Sciatic nerve (tissue), 2 donors: ENCODE results near the gene AFF3. TPM values are rescaled to one million over a fixed set of nuclear protein-coding genes. Genes with fewer than 3 reads are reported as not detected.

ENCODE experiments used
- ATAC-seq: fragments of 200-7000 bp; cut with Tn5 transposase; one replicate; pipeline ENCODE4 v1.9.1; 2020; ENCODE audit warnings: mild to moderate bottlenecking, moderate library complexity
- DNase-seq: peaks from one replicate; pipeline ENCODE4 v3.0.0-alpha.2; 2020; ENCODE audit warnings: low spot score
- intact Hi-C: fragments of 100-400 bp; cut with DNase I; formaldehyde crosslinking; loops from one replicate; pipeline ENCODE4 v1.14.2; 2022
- total RNA-seq: library from RNA; stranded (reverse); fragmentation: NEBNext Ultra II Directional; extraction: Animal tissue kit (Norgen Biotek cat#: 25700); gene quantifications from one replicate; pipeline ENCODE4 v1.2.1, GENCODE V29; 2021
- donor health status: DM: no; HTN: no; CAD: no.
- donor health status: DM: no; HTN: no; CAD: no.

The AFF3 gene
- total RNA-seq, 1 donor from 2014 or later = 14.2 TPM

- DNase-seq (no peak), ATAC-seq (no peak)
- intact Hi-C loops = no loop called here
Observed at GRCh38 chr2:99860720-99861375, 281.5 kb downstream of the AFF3 start.

GRCh38 chr2:99858951-99859596 lies 283.3 kb downstream of the AFF3 start:
- DNase-seq (no peak), ATAC-seq (no peak)
- intact Hi-C loops = no loop called here

DNA sequence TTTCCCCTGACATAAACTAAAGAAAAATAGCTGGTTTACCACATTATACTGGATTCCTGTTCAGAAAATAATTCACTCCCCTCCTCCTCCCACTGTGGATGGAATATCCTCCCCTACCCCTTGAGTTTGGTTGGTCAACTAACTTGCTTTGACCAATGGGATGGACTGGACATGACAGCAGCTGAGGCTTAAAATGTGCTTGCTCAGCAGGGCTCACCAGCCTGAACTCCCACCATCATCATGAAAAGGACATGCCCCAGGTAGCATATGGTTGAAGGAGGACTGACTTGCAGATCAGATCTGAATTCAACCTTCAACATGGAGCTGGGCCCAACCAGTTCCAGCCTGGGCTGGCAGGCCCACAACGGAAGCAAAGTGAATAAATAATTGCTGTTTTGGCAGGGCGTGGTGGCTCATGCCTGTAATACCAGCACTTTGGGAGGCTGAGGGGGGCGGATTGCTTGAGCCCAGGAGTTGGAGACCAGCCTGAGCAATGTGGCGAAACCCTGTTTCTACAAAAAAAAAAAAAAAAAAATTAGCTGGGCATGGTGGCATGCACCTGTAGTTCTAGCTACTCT lies 284.4 kb downstream of the AFF3 start:
- DNase-seq (no peak), ATAC-seq (no peak)
- intact Hi-C loops = no loop called here

DNA sequence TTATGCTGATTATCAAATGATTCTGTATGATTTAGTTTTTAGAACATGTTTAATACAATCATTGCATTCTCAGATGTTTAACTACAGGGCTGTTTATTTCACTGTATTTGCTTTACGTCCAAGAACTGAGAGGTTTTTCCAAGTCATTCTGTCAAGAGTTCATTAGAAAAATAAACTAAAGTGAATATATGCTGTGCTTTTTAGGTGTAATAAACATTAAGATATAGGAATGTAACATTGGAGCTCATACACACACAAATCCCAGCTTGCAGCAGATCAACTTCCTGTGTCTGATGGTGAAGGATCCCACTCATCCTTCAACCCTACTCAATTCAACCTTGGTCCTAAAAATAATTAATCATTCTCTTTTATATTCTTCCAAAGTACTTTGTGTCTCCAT lies 285.0 kb downstream of the AFF3 start:
- intact Hi-C loops = no loop called here
- no peak for ATAC-seq
- no peak for DNase-seq

GRCh38 chr2:99856119-99856518 lies 286.3 kb downstream of the AFF3 start:
- intact Hi-C loops = no loop called here
- DNase-seq = no peak
- no peak for ATAC-seq

- intact Hi-C loops = no loop called here
- no peak for ATAC-seq
- no peak for DNase-seq
Observed at GRCh38 chr2:99854236-99854852, 288.0 kb downstream of the AFF3 start.

GRCh38 chr2:99852956-99853355 lies 289.4 kb downstream of the AFF3 start:
- no peak for ATAC-seq
- intact Hi-C loops = no loop called here
- no peak for DNase-seq

- ATAC-seq (no peak), DNase-seq (no peak)
- intact Hi-C loops = no loop called here
Observed at GRCh38 chr2:99852376-99852934, 289.9 kb downstream of the AFF3 start.

GRCh38 chr2:99851811-99852210 lies 290.6 kb downstream of the AFF3 start:
- DNase-seq = no peak
- ATAC-seq = no peak
- intact Hi-C loops = no loop called here

DNA sequence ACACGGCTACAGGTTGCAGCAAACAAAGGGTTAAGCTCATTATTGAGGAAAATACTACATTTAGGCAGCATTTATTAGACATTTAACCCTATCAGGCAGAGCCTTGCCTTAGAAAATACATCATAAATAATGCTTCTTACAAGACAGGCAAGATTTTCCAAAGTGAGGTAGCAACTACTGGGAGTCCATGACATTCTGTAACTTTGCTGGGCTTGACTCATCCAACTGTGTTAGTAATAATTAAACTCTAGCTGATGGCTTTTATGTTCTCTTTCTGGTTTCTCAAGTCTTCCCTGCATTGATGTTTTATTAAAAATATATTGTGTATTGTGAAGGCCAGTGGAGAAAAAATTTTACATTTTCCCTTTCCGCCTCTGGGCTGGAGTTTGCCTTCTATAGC lies 291.3 kb downstream of the AFF3 start:
- intact Hi-C loops = no loop called here
- DNase-seq (no peak), ATAC-seq (no peak)

DNA sequence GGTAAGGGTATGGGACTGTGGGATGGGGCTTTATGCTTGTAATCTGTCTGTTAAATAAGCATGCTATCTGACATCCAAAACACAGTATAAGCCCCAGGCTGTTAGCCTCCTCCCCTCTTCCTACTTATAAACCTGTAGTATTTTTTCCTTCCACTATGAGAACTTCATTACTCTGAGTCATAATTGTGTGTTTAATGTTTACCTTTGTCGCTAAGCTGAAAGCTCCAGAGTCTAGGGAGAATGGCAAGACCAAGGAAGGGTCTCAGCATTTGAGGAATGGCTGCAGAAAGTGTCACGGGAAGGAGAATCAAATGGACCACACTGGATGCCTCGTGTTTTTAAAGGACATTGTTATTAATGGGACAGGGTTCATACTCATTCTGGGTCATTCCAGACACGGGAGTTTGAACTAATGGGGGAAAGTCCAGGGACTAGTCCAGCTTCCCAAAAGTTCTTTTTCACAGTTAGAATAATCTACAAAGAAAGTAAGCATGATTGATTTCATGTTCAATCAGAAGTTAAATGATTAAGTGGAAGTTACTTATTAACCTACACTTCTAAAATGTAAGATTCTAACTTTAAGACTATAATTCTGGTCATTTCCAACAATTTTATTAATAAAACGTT lies 292.2 kb downstream of the AFF3 start:
- DNase-seq (no peak), ATAC-seq (no peak)
- intact Hi-C loops = no loop called here

DNA sequence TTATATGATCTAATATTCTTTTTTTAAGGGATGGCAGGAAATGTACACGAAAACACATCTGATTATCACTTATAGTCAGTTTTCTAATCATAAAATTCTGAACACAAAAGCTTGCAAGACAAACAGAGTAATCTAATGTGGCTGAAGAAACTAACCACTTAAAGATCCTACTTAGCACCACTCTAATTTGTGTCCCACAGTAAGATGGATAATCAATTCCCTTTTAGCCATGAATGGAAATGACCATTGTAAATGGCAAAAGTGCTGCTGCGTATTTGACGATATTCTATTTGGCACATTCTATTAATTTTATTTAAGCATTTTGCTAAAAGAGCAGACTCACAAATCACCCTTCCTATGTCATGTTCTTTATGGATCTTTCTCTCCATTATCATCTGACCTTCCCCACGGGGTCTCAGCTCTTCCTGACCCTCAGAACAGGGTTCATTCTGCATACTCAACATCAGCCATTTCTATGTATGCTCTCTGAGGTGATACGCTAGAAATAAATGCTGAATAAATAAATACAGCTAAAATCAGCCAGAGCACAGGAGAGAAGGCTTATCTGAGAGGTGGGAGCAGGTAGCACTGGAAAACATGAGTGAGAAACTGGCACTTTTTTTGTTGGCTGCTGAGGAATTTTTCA lies 295.8 kb downstream of the AFF3 start:
- ATAC-seq = no peak
- intact Hi-C loops = no loop called here

GRCh38 chr2:99845296-99845695 lies 297.1 kb downstream of the AFF3 start:
- intact Hi-C loops = no loop called here
- DNase-seq = no peak
- no peak for ATAC-seq

More for the DNA sequence above, 295.8 kb downstream of the AFF3 start:
- DNase-seq = no peak

- DNase-seq (no peak), ATAC-seq (no peak)
- intact Hi-C loops = no loop called here
Observed at GRCh38 chr2:99842451-99842850, 299.9 kb downstream of the AFF3 start.

- DNase-seq = no peak
- no peak for ATAC-seq
- intact Hi-C loops = no loop called here
Observed at GRCh38 chr2:99841749-99842148, 300.6 kb downstream of the AFF3 start.

- ATAC-seq (no peak), DNase-seq (no peak)
- intact Hi-C loops = no loop called here
Observed at GRCh38 chr2:99840831-99841230, 301.6 kb downstream of the AFF3 start.

- ATAC-seq = no peak
- DNase-seq = no peak
- intact Hi-C loops = no loop called here
Observed at GRCh38 chr2:99836690-99837605, 305.4 kb downstream of the AFF3 start.

GRCh38 chr2:99834426-99834825 lies 308.0 kb downstream of the AFF3 start:
- ATAC-seq = no peak
- intact Hi-C loops = no loop called here
- DNase-seq = no peak
